ENCODE measurements around the gene EDDM3A. TPM values are rescaled to one million over a fixed set of nuclear protein-coding genes. Genes with fewer than 3 reads are reported as not detected.
"Not testable (repeated sequence)": the region's sequence is repeated elsewhere in the genome, so short reads cannot be mapped to it uniquely, and the experiment has no call there.

Gene EDDM3A
- polyA plus RNA-seq (ENCODE audit: insufficient read length in 3 of 3): under 1 TPM in 2 of 3 donors, not detected in 1; 0.21 to 0.31 TPM
- long read RNA-seq, donor 1: 0 reads
- long read RNA-seq, donor 2: 0 reads
- long read RNA-seq, donor 3: 0 reads
- long read RNA-seq, donor 4: 0 reads
- long read RNA-seq, donor 5: 0 reads
- long read RNA-seq, donor 6: 0 reads
- long read RNA-seq, donor 7: 0 reads
- long read RNA-seq, donor 8: 0 reads
- long read RNA-seq, donor 9: 0 reads
- long read RNA-seq, donor 10: 0 reads
- long read RNA-seq, donor 11: 0 reads
- long read RNA-seq, donor 12: 0 reads
- long read RNA-seq, donor 13: 0 reads
- long read RNA-seq, donor 14: 0 reads
- long read RNA-seq, donor 15: 0 reads
- long read RNA-seq, donor 16: 0 reads

GRCh38 chr14:20745571-20746358, at the start of gene EDDM3A:
TSS of gene EDDM3A (plus strand) at chr14:20745887. CDS start at chr14:20747581, 1,694 bp downstream.
- DNase-seq: no peak

- DNase-seq: no peak
These were observed 48.9 kb upstream of the EDDM3A start for GRCh38 chr14:20696764-20697163.

GRCh38 chr14:20697273-20698017, 48.2 kb upstream of the EDDM3A start:
- DNase-seq: peak; percentile 71

GRCh38 chr14:20698018-20698329, 47.7 kb upstream of the EDDM3A start:
- no peak for DNase-seq

- DNase-seq: no peak
These were observed 46.8 kb upstream of the EDDM3A start for GRCh38 chr14:20698934-20699333.

- DNase-seq: no peak
These were observed 45.8 kb upstream of the EDDM3A start for GRCh38 chr14:20699931-20700330.

- DNase-seq: not testable (repeated sequence)
These were observed 44.7 kb upstream of the EDDM3A start for GRCh38 chr14:20700965-20701364.

- DNase-seq: no peak
These were observed 38.9 kb upstream of the EDDM3A start for GRCh38 chr14:20706657-20707355.

- no peak for DNase-seq
These were observed 38.1 kb upstream of the EDDM3A start for GRCh38 chr14:20707622-20708021.

- no peak for DNase-seq
These were observed 34.4 kb upstream of the EDDM3A start for GRCh38 chr14:20711261-20711660.

- DNase-seq: no peak
These were observed 34.0 kb upstream of the EDDM3A start for GRCh38 chr14:20711685-20712084.

- no peak for DNase-seq
These were observed 32.8 kb upstream of the EDDM3A start for GRCh38 chr14:20712904-20713303.

- no peak for DNase-seq
These were observed 31.0 kb upstream of the EDDM3A start for GRCh38 chr14:20714593-20715250.

- peak; percentile 51 for DNase-seq
These were observed 25.9 kb upstream of the EDDM3A start for GRCh38 chr14:20719777-20720176.

GRCh38 chr14:20720741-20721140, 24.9 kb upstream of the EDDM3A start:
- no peak for DNase-seq

GRCh38 chr14:20722016-20722415, 23.7 kb upstream of the EDDM3A start:
- no peak for DNase-seq

GRCh38 chr14:20723488-20723887, 22.2 kb upstream of the EDDM3A start:
- DNase-seq: no peak

- not testable (repeated sequence) for DNase-seq
These were observed 19.6 kb upstream of the EDDM3A start for GRCh38 chr14:20726121-20726520.

- no peak for DNase-seq
These were observed 19.2 kb upstream of the EDDM3A start for GRCh38 chr14:20726531-20726930.

- no peak for DNase-seq
These were observed 14.8 kb upstream of the EDDM3A start for GRCh38 chr14:20730891-20731290.

- no peak for DNase-seq
These were observed 13.2 kb upstream of the EDDM3A start for GRCh38 chr14:20732477-20732876.
